Neural progenitor cell (in vitro differentiated cells): ENCODE results near the gene GOLGA7B.

Experiments
- CTCF ChIP-seq: fragments of 200-600 bp; sonication (generic); IDR thresholded peaks from 2 replicates; pipeline ENCODE4 v1.5.1; 2017; ENCODE audit warnings: antibody characterized with exemption, mild to moderate bottlenecking
- EZH2 ChIP-seq: fragments of 200-600 bp; sonication (generic); IDR thresholded peaks from 2 replicates; pipeline ENCODE4 v1.6.1; 2017; ENCODE audit warnings: antibody characterized with exemption, mild to moderate bottlenecking, moderate library complexity

DNA sequence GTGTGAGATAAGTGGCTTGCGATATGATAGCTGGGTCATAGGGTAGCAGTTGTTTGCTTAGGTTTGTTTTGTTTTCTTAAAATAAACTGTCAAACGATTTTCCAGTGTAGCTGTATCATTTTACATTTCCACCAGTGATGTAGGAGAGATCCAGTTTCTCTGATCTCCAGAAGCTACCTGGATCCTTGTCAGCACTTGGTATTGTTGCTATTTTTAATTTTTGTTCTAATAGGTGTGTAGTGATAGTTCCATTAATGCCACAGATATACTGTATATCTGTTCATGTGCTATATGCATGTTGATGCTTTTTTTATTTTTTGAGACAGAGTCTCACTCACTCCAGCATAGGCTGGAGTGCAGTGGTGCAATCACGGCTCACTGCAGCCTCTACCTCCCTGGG lies 44.4 kb downstream of the GOLGA7B start:
- TF ChIP-seq CTCF (no peak), EZH2 (no peak)
